GM23338 (cell line): Measurements from ENCODE around the gene KCNMA1. TPM values are rescaled to one million over a fixed set of nuclear protein-coding genes. Genes with fewer than 3 reads are reported as not detected.

Source experiments
- ATAC-seq: fragments of 200-7000 bp; cut with Tn5 transposase; 3 replicates; pipeline ENCODE4 v1.9.1; 2020
- DNase-seq: peaks from one replicate; pipeline ENCODE4 v3.0.0-alpha.2; 2015; ENCODE audit warnings: low spot score
- H2AFZ ChIP-seq: fragments of 200-600 bp; sonication (generic); 2 replicates; pipeline ENCODE4 v1.8.0; 2016; ENCODE audit warnings: antibody characterized with exemption, mild to moderate bottlenecking, moderate library complexity
- H3F3A ChIP-seq: fragments of 200-600 bp; sonication (generic); replicated peaks from 2 replicates; pipeline ENCODE4 v1.8.0; 2017; ENCODE audit warnings: antibody characterized with exemption, mixed run types, low read depth
- H3K27ac ChIP-seq: fragments of 200-600 bp; sonication (generic); 2 replicates; pipeline ENCODE4 v1.6.1; 2016; ENCODE audit warnings: low read depth
- H3K27me3 ChIP-seq: fragments of 200-600 bp; sonication (generic); 2 replicates; pipeline ENCODE4 v1.8.0; 2016; ENCODE audit warnings: mild to moderate bottlenecking, mixed run types, moderate library complexity; ENCODE audit not compliant: insufficient read depth
- H3K36me3 ChIP-seq: fragments of 200-600 bp; sonication (generic); 2 replicates; pipeline ENCODE4 v1.8.0; 2016; ENCODE audit warnings: mild to moderate bottlenecking; ENCODE audit not compliant: insufficient read depth
- H3K4me1 ChIP-seq: fragments of 200-600 bp; sonication (generic); 2 replicates; pipeline ENCODE4 v1.8.0; 2016; ENCODE audit warnings: mild to moderate bottlenecking, moderate library complexity; ENCODE audit not compliant: insufficient read depth
- H3K4me2 ChIP-seq: fragments of 200-600 bp; sonication (generic); 2 replicates; pipeline ENCODE4 v1.7.1; 2017; ENCODE audit warnings: mixed run types
- H3K4me3 ChIP-seq: fragments of 200-600 bp; sonication (generic); 2 replicates; pipeline ENCODE4 v1.6.1; 2016; ENCODE audit warnings: mixed run types
- H3K79me2 ChIP-seq: fragments of 200-600 bp; sonication (generic); replicated peaks from 2 replicates; pipeline ENCODE4 v1.8.0; 2017; ENCODE audit warnings: mild to moderate bottlenecking; ENCODE audit not compliant: insufficient read depth
- H3K9me2 ChIP-seq: fragments of 200-600 bp; sonication (generic); 2 replicates; pipeline ENCODE4 v1.8.0; 2017; ENCODE audit not compliant: insufficient read depth
- H4K20me1 ChIP-seq: fragments of 200-600 bp; sonication (generic); replicated peaks from 2 replicates; pipeline ENCODE4 v1.8.0; 2017; ENCODE audit warnings: mild to moderate bottlenecking; ENCODE audit not compliant: insufficient read depth
- H3K27ac Mint-ChIP-seq: 2 replicates; pipeline ENCODE4 v1.8.0; 2020; ENCODE audit warnings: inconsistent platforms, mild to moderate bottlenecking, moderate library complexity, mixed read lengths
- H3K27me3 Mint-ChIP-seq: 3 replicates; pipeline ENCODE4 v1.8.0; 2022; ENCODE audit warnings: low read depth, mild to moderate bottlenecking, moderate library complexity, mixed read lengths, inconsistent platforms; ENCODE audit not compliant: insufficient read depth, poor library complexity
- H3K36me3 Mint-ChIP-seq: 3 replicates; pipeline ENCODE4 v1.8.0; 2021; ENCODE audit warnings: low read depth, mild to moderate bottlenecking, inconsistent platforms, moderate library complexity, mixed read lengths
- H3K4me1 Mint-ChIP-seq: 3 replicates; pipeline ENCODE4 v1.8.0; 2020; ENCODE audit warnings: mild to moderate bottlenecking, inconsistent platforms, mixed read lengths
- H3K4me3 Mint-ChIP-seq: 3 replicates; pipeline ENCODE4 v1.8.0; 2021; ENCODE audit warnings: moderate library complexity, mild to moderate bottlenecking, inconsistent platforms, mixed read lengths
- H3K9me3 Mint-ChIP-seq: 3 replicates; pipeline ENCODE4 v1.8.0; 2020; ENCODE audit warnings: moderate library complexity, mild to moderate bottlenecking, inconsistent platforms, mixed read lengths
- CREB1 ChIP-seq: fragments of 250-450 bp; sonication (Bioruptor Pico); IDR thresholded peaks from 2 replicates; pipeline ENCODE4 v1.5.0; 2020; ENCODE audit warnings: low read depth, mild to moderate bottlenecking, moderate library complexity
- EZH2 ChIP-seq: fragments of 200-600 bp; sonication (generic); IDR thresholded peaks from one replicate; pipeline ENCODE4 v1.8.0; 2017; ENCODE audit warnings: antibody characterized with exemption, mild to moderate bottlenecking, low read depth; ENCODE audit not compliant: unreplicated experiment
- EZH2phosphoT487 ChIP-seq: fragments of 200-600 bp; sonication (generic); IDR thresholded peaks from one replicate; pipeline ENCODE4 v1.8.1; 2018; ENCODE audit warnings: antibody characterized with exemption; ENCODE audit not compliant: unreplicated experiment
- JUNB ChIP-seq: IDR thresholded peaks from one replicate; pipeline ENCODE4 v1.6.1; 2016; ENCODE audit warnings: antibody characterized with exemption; ENCODE audit not compliant: unreplicated experiment
- NANOG ChIP-seq: IDR thresholded peaks from 2 replicates; pipeline ENCODE4 v1.6.1; 2016; ENCODE audit warnings: antibody characterized with exemption, borderline replicate concordance
- POLR2AphosphoS5 ChIP-seq: IDR thresholded peaks from 2 replicates; pipeline ENCODE4 v1.6.1; 2016; ENCODE audit warnings: antibody characterized with exemption, low read depth
- STAT1 ChIP-seq: IDR thresholded peaks from one replicate; pipeline ENCODE4 v1.6.1; 2016; ENCODE audit warnings: antibody characterized with exemption; ENCODE audit not compliant: unreplicated experiment
- ZNF114 ChIP-seq: fragments of 250-450 bp; sonication (Bioruptor Pico); IDR thresholded peaks from 2 replicates; pipeline ENCODE4 v1.5.0; 2020; ENCODE audit warnings: mild to moderate bottlenecking, moderate library complexity
- ZNF331 ChIP-seq: fragments of 250-450 bp; sonication (Bioruptor Pico); IDR thresholded peaks from 2 replicates; pipeline ENCODE4 v1.5.0; 2020; ENCODE audit warnings: low read depth, mild to moderate bottlenecking, moderate library complexity
- polyA plus RNA-seq: library from polyadenylated mRNA; unstranded; fragments of >200 nt; fragmentation: Nextera tagmentation; extraction: Ambion mirVana; gene quantifications from 2 replicates; pipeline ENCODE4 v1.2.1, GENCODE V29; 2016
- total RNA-seq: library from RNA; depleted of rRNA; stranded (reverse); fragments of >200 nt; shearing (Covaris generic); gene quantifications from 2 replicates; pipeline ENCODE4 v1.2.3, GENCODE V29; 2014
- TF ChIP-seq, protein P1 (sequence below): IDR thresholded peaks from one replicate; pipeline ENCODE4 v1.6.1; 2018; ENCODE audit warnings: antibody characterized with exemption; ENCODE audit not compliant: unreplicated experiment
- TF ChIP-seq, protein P2 (sequence below): IDR thresholded peaks from 2 replicates; pipeline ENCODE4 v1.6.1; 2016; ENCODE audit warnings: antibody characterized with exemption
- TF ChIP-seq, protein P3 (sequence below), 2 experiments: fragments of 200-600 bp in 1 of 2; sonication (generic) in 1 of 2; conservative IDR thresholded peaks; 2 replicates each; pipeline versions ENCODE4 v1.5.1 to v1.6.1; 2016 to 2017; ENCODE audit warnings: antibody characterized with exemption in 2 of 2, low read depth in 2 of 2, mild to moderate bottlenecking in 2 of 2, moderate library complexity in 1 of 2
- TF ChIP-seq, protein P4 (sequence below): fragments of 250-450 bp; sonication (Bioruptor Pico); IDR thresholded peaks from 2 replicates; pipeline ENCODE4 v1.5.0; 2020; ENCODE audit warnings: mild to moderate bottlenecking, moderate library complexity

The KCNMA1 gene
- total and polyA plus RNA-seq, 2 experiments from 2014 or later: 8.2 to 9.0 TPM

DNA sequence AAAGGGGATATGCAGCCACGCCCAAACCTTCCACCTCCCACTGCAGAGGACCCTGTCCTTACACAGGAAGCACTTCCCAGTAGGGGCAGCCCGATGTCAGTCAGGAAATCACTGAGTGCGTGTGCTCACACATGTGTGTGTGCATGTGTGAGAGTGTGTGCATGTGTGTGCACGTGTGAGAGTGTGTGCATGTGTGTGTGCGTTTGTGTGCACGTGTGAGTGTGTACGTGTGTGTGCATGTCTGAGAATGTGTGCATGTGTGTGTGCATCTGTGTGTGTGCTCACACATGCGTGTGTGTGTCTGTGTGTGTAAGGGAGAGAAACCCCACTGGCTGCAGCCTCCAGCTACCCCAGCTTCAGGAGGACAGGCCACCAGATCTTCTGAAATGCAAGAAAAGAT, 229.3 kb downstream of the KCNMA1 start:
- TF ChIP-seq, protein P1, sequence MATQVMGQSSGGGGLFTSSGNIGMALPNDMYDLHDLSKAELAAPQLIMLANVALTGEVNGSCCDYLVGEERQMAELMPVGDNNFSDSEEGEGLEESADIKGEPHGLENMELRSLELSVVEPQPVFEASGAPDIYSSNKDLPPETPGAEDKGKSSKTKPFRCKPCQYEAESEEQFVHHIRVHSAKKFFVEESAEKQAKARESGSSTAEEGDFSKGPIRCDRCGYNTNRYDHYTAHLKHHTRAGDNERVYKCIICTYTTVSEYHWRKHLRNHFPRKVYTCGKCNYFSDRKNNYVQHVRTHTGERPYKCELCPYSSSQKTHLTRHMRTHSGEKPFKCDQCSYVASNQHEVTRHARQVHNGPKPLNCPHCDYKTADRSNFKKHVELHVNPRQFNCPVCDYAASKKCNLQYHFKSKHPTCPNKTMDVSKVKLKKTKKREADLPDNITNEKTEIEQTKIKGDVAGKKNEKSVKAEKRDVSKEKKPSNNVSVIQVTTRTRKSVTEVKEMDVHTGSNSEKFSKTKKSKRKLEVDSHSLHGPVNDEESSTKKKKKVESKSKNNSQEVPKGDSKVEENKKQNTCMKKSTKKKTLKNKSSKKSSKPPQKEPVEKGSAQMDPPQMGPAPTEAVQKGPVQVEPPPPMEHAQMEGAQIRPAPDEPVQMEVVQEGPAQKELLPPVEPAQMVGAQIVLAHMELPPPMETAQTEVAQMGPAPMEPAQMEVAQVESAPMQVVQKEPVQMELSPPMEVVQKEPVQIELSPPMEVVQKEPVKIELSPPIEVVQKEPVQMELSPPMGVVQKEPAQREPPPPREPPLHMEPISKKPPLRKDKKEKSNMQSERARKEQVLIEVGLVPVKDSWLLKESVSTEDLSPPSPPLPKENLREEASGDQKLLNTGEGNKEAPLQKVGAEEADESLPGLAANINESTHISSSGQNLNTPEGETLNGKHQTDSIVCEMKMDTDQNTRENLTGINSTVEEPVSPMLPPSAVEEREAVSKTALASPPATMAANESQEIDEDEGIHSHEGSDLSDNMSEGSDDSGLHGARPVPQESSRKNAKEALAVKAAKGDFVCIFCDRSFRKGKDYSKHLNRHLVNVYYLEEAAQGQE: no peak
- no peak for TF ChIP-seq ZNF331 (CRISPR knock-in tag)
- TF ChIP-seq, protein P2, sequence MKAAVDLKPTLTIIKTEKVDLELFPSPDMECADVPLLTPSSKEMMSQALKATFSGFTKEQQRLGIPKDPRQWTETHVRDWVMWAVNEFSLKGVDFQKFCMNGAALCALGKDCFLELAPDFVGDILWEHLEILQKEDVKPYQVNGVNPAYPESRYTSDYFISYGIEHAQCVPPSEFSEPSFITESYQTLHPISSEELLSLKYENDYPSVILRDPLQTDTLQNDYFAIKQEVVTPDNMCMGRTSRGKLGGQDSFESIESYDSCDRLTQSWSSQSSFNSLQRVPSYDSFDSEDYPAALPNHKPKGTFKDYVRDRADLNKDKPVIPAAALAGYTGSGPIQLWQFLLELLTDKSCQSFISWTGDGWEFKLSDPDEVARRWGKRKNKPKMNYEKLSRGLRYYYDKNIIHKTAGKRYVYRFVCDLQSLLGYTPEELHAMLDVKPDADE: no peak
- no peak for TF ChIP-seq JUNB
- no peak for TF ChIP-seq STAT1
- TF ChIP-seq POLR2AphosphoS5: no peak
- no peak for TF ChIP-seq EZH2phosphoT487
- TF ChIP-seq NANOG: no peak
- no peak for TF ChIP-seq CREB1 (CRISPR knock-in tag)
- no peak for TF ChIP-seq ZNF114
- TF ChIP-seq, protein P3, sequence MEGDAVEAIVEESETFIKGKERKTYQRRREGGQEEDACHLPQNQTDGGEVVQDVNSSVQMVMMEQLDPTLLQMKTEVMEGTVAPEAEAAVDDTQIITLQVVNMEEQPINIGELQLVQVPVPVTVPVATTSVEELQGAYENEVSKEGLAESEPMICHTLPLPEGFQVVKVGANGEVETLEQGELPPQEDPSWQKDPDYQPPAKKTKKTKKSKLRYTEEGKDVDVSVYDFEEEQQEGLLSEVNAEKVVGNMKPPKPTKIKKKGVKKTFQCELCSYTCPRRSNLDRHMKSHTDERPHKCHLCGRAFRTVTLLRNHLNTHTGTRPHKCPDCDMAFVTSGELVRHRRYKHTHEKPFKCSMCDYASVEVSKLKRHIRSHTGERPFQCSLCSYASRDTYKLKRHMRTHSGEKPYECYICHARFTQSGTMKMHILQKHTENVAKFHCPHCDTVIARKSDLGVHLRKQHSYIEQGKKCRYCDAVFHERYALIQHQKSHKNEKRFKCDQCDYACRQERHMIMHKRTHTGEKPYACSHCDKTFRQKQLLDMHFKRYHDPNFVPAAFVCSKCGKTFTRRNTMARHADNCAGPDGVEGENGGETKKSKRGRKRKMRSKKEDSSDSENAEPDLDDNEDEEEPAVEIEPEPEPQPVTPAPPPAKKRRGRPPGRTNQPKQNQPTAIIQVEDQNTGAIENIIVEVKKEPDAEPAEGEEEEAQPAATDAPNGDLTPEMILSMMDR (conservative IDR thresholded peaks at IDR 0.05; ENCODE audit: low read depth in 2 of 2): no peak
- TF ChIP-seq EZH2: no peak
- TF ChIP-seq, protein P4, sequence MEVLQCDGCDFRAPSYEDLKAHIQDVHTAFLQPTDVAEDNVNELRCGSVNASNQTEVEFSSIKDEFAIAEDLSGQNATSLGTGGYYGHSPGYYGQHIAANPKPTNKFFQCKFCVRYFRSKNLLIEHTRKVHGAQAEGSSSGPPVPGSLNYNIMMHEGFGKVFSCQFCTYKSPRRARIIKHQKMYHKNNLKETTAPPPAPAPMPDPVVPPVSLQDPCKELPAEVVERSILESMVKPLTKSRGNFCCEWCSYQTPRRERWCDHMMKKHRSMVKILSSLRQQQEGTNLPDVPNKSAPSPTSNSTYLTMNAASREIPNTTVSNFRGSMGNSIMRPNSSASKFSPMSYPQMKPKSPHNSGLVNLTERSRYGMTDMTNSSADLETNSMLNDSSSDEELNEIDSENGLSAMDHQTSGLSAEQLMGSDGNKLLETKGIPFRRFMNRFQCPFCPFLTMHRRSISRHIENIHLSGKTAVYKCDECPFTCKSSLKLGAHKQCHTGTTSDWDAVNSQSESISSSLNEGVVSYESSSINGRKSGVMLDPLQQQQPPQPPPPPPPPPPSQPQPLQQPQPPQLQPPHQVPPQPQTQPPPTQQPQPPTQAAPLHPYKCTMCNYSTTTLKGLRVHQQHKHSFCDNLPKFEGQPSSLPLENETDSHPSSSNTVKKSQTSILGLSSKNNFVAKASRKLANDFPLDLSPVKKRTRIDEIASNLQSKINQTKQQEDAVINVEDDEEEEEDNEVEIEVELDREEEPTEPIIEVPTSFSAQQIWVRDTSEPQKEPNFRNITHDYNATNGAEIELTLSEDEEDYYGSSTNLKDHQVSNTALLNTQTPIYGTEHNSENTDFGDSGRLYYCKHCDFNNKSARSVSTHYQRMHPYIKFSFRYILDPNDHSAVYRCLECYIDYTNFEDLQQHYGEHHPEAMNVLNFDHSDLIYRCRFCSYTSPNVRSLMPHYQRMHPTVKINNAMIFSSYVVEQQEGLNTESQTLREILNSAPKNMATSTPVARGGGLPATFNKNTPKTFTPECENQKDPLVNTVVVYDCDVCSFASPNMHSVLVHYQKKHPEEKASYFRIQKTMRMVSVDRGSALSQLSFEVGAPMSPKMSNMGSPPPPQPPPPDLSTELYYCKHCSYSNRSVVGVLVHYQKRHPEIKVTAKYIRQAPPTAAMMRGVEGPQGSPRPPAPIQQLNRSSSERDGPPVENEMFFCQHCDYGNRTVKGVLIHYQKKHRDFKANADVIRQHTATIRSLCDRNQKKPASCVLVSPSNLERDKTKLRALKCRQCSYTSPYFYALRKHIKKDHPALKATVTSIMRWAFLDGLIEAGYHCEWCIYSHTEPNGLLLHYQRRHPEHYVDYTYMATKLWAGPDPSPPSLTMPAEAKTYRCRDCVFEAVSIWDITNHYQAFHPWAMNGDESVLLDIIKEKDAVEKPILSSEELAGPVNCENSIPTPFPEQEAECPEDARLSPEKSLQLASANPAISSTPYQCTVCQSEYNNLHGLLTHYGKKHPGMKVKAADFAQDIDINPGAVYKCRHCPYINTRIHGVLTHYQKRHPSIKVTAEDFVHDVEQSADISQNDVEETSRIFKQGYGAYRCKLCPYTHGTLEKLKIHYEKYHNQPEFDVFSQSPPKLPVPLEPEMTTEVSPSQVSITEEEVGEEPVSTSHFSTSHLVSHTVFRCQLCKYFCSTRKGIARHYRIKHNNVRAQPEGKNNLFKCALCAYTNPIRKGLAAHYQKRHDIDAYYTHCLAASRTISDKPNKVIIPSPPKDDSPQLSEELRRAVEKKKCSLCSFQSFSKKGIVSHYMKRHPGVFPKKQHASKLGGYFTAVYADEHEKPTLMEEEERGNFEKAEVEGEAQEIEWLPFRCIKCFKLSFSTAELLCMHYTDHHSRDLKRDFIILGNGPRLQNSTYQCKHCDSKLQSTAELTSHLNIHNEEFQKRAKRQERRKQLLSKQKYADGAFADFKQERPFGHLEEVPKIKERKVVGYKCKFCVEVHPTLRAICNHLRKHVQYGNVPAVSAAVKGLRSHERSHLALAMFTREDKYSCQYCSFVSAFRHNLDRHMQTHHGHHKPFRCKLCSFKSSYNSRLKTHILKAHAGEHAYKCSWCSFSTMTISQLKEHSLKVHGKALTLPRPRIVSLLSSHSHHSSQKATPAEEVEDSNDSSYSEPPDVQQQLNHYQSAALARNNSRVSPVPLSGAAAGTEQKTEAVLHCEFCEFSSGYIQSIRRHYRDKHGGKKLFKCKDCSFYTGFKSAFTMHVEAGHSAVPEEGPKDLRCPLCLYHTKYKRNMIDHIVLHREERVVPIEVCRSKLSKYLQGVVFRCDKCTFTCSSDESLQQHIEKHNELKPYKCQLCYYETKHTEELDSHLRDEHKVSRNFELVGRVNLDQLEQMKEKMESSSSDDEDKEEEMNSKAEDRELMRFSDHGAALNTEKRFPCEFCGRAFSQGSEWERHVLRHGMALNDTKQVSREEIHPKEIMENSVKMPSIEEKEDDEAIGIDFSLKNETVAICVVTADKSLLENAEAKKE (CRISPR knock-in tag): no peak
- Mint-ChIP-seq H3K4me1 (peaks cover 23% of the 10 kb centered on the region), H3K36me3 (no peaks in the 10 kb centered on the region), H3K4me3 (no peak overlapping the region), H3K27ac (no peak overlapping the region; the same call in 1 of the 2 replicates), H3K27me3 (peaks cover 13% of the 10 kb centered on the region), H3K9me3 (no peaks in the 10 kb centered on the region; the same call in 2 of the 3 replicates)
- no peaks in the 10 kb centered on the region for H3K4me1 ChIP-seq
- no peaks in the 10 kb centered on the region for H4K20me1 ChIP-seq
- H3F3A ChIP-seq: no peaks in the 10 kb centered on the region
- no peaks in the 10 kb centered on the region for H3K27me3 ChIP-seq
- ATAC-seq: no peak
- H3K4me2 ChIP-seq: no peak overlapping the region
- no peaks in the 10 kb centered on the region for H3K9me2 ChIP-seq
- no peak overlapping the region for H2AFZ ChIP-seq
- H3K36me3 ChIP-seq: no peaks in the 10 kb centered on the region
- no peaks in the 10 kb centered on the region for H3K79me2 ChIP-seq
- H3K27ac ChIP-seq: no peak overlapping the region
- no peak overlapping the region for H3K4me3 ChIP-seq
- DNase-seq: no peak
